Heart right ventricle (tissue), 16 donors: Measurements from ENCODE around the gene RFPL1. TPM values are rescaled to one million over a fixed set of nuclear protein-coding genes. Genes with fewer than 3 reads are reported as not detected.
A peak's percentile ranks its signal among the peaks of the same experiment; 100 is the strongest.

Experiments used
- ATAC-seq, 8 donors: fragments of 200-7000 bp; cut with Tn5 transposase; one replicate each; pipeline ENCODE4 v1.9.1; 2020; ENCODE audit warnings: mild to moderate bottlenecking in 8 of 8, moderate library complexity in 8 of 8, moderate number of reproducible peaks in 1 of 8
- DNase-seq, 2 donors: peaks; one replicate each; pipeline ENCODE4 v3.0.0-alpha.2; 2020
- H3K27ac ChIP-seq, 10 donors: fragments of 200-600 bp; sonication (generic) in 2 of 10; one replicate each; pipeline versions ENCODE4 v1.5.0 to v1.8.0; 2020 to 2022; ENCODE audit warnings: mild to moderate bottlenecking in 3 of 10
- H3K27me3 ChIP-seq, 7 donors: fragments of 200-600 bp; one replicate each; pipeline ENCODE4 v1.8.0; 2021 to 2022; ENCODE audit warnings: mild to moderate bottlenecking in 2 of 7
- H3K36me3 ChIP-seq, 9 donors: fragments of 200-600 bp; sonication (generic) in 1 of 9; one replicate each; pipeline versions ENCODE4 v1.5.0 to v1.8.0; 2020 to 2022; ENCODE audit warnings: mild to moderate bottlenecking in 2 of 9
- H3K4me1 ChIP-seq, 9 donors: fragments of 200-600 bp; sonication (generic) in 1 of 9; one replicate each; pipeline versions ENCODE4 v1.5.0 to v1.8.0; 2020 to 2022; ENCODE audit warnings: mild to moderate bottlenecking in 4 of 9
- H3K4me3 ChIP-seq, 10 donors: fragments of 200-600 bp; sonication (generic) in 2 of 10; one replicate each; pipeline versions ENCODE4 v1.5.0 to v1.8.0; 2020 to 2022; ENCODE audit warnings: mild to moderate bottlenecking in 7 of 10, moderate library complexity in 2 of 10
- H3K9me3 ChIP-seq, 11 donors: fragments of 200-600 bp in 10 of 11; sonication (generic) in 2 of 11; one replicate each; pipeline versions ENCODE4 v1.5.0 to v1.8.0; 2013 to 2022; ENCODE audit warnings: mild to moderate bottlenecking in 2 of 11, control low read depth in 1 of 11, moderate library complexity in 1 of 11
- WGBS, 2 donors: extraction: QIAGEN DNeasy Blood & Tissue Kit; methylation state at CpG; one replicate each; pipeline ENCODE4 v1.1.7; 2013; ENCODE audit warnings: inconsistent platforms in 1 of 2; 5-methylcytosine and 5-hydroxymethylcytosine counted together
- intact Hi-C, 10 donors: fragments of 100-400 bp; cut with DNase I; formaldehyde crosslinking; loops; one replicate each; pipeline versions ENCODE4 v1.11.1 to v1.14.2; 2022
- polyA plus RNA-seq, 2 donors: library from polyadenylated mRNA; stranded (reverse); fragments of 200-250 nt; gene quantifications; one replicate each; pipeline ENCODE4 v1.2.3, GENCODE V29; 2013
- total RNA-seq, 10 donors: library from RNA; stranded (reverse); fragmentation: NEBNext Ultra II Directional in 3 of 10; extraction: Animal tissue kit (Norgen Biotek cat#: 25700) in 3 of 10; gene quantifications; one replicate each; pipeline versions ENCODE4 v1.2.1 to v1.2.4, GENCODE V29; 2021 to 2023
- TF ChIP-seq, protein P1 (sequence below), 9 donors: fragments of 200-600 bp; sonication (generic) in 2 of 9; IDR thresholded peaks; one replicate each; pipeline versions ENCODE4 v1.5.0 to v1.8.0; 2021 to 2022; ENCODE audit warnings: antibody characterized with exemption in 9 of 9, mild to moderate bottlenecking in 5 of 9, moderate library complexity in 1 of 9
- donor health status: Arrhythmogenic right ventricular cardiomyopathy.
- donor health status: ischemic (EF 13 %, LVEDD 7.1; RV severe dilation, severe dysfunction).
- donor health status: healthy with polysubstance abuse.
- donor health status: DM: no; HTN: yes; CAD: no.
- donor health status: DM: no; HTN: no; CAD: no.
- donor health status: ischemic (EF 25% LVEDD 6.9; RV normal size, moderate dysfunction).
- donor health status: ischemic (EF 25% LVEDD 5.7; RV mildly dilated, moderate dysfunction).
- donor health status: healthy.
- donor health status: DM: yes; HTN: yes; CAD: no.
- donor health status: Ischemic cardiomyopathy.
- donor health status: ischemic (EF 35%, LVEDD 5.7; RV mildly dilated, moderate dysfunction).
- donor health status: nonischemic (EF 11% LVEDD 7.7; RV severe dilation, severe dysfunction).
- donor health status: DM: yes; HTN: yes; CAD: no.
- donor health status: PGD.
- donor health status: ischemic (EF 29% LVEDD 5.4; RV normal size, mild dysfunction).
- donor health status: nonischemic (EF 23%, LVEDD 6.1; RV moderate dilation, normal function).

RFPL1 gene
- total and polyA plus RNA-seq, 12 donors = not detected

- Histone ChIP-seq H3K36me3 (no peaks in the 10 kb centered on the region), H3K9me3 (no peaks in the 10 kb centered on the region), H3K4me1 (peaks cover 0 to 12% (median 8%) of the 10 kb centered on the region in 9 donors), H3K27me3 (peaks cover 0 to 83% (median 51%) of the 10 kb centered on the region in 7 donors), H3K27ac (no peak overlapping the region), H3K4me3 (no peak overlapping the region)
- 68 to 72% methylated on average over 5 of the region's 5 CpGs for WGBS, 2 donors
- TF ChIP-seq, protein P1, sequence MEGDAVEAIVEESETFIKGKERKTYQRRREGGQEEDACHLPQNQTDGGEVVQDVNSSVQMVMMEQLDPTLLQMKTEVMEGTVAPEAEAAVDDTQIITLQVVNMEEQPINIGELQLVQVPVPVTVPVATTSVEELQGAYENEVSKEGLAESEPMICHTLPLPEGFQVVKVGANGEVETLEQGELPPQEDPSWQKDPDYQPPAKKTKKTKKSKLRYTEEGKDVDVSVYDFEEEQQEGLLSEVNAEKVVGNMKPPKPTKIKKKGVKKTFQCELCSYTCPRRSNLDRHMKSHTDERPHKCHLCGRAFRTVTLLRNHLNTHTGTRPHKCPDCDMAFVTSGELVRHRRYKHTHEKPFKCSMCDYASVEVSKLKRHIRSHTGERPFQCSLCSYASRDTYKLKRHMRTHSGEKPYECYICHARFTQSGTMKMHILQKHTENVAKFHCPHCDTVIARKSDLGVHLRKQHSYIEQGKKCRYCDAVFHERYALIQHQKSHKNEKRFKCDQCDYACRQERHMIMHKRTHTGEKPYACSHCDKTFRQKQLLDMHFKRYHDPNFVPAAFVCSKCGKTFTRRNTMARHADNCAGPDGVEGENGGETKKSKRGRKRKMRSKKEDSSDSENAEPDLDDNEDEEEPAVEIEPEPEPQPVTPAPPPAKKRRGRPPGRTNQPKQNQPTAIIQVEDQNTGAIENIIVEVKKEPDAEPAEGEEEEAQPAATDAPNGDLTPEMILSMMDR (IDR thresholded peaks at IDR 0.05) = no peak
- no peak for ATAC-seq
- DNase-seq = no peak
- intact Hi-C loops = no loop called here
Measured at GRCh38 chr22:29473001-29473400, 34.6 kb downstream of the RFPL1 start.

- H3K36me3 ChIP-seq = no peaks in the 10 kb centered on the region
- DNase-seq (no peak), ATAC-seq (no peak)
- TF ChIP-seq, protein P1 (IDR thresholded peaks at IDR 0.05) = no peak
- no peak overlapping the region for H3K27ac ChIP-seq
- H3K9me3 ChIP-seq = no peaks in the 10 kb centered on the region
- peaks cover 8 to 95% (median 60%) of the 10 kb centered on the region in 7 donors for H3K27me3 ChIP-seq
- no peak overlapping the region for H3K4me3 ChIP-seq
- H3K4me1 ChIP-seq = peaks cover 1 to 23% (median 9%) of the 10 kb centered on the region in 9 donors
- intact Hi-C loops = no loop called here
- 73 to 83% methylated on average over 8 of the region's 8 CpGs for WGBS, 2 donors
Measured at GRCh38 chr22:29475550-29475949, 37.2 kb downstream of the RFPL1 start.

DNA sequence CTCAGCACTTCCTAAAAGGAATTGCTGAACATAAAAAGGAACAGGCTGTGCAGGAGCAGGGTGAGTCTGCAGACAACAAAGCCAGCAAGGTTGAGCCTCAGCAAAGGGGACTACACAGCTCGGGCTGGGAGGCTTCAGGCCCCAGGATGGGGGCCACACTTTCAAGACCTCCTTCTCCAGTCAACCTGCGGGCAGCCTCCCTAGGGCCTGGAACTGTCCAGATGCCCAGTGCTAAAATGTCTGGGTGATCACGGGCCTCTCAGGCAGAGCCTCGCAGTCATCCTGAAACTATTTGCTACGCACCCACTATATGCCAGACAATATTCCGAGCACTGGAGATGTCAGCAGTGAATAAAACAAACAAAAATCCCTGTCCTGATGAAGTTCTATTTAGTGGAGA, 37.7 kb downstream of the RFPL1 start:
- Histone ChIP-seq H3K4me1 (peaks cover 1 to 24% (median 14%) of the 10 kb centered on the region in 9 donors), H3K27ac (no peak overlapping the region), H3K4me3 (no peak overlapping the region), H3K9me3 (no peaks in the 10 kb centered on the region), H3K27me3 (peaks cover 13 to 95% (median 60%) of the 10 kb centered on the region in 7 donors), H3K36me3 (no peaks in the 10 kb centered on the region)
- ATAC-seq (no peak), DNase-seq (no peak)
- intact Hi-C loops = no loop called here
- WGBS, 2 donors = 35 to 52% methylated on average over 6 of the region's 6 CpGs
- TF ChIP-seq, protein P1 (IDR thresholded peaks at IDR 0.05) = no peak

- DNase-seq (no peak), ATAC-seq (no peak)
- Histone ChIP-seq H3K27me3 (peaks cover 19 to 96% (median 74%) of the 10 kb centered on the region in 7 donors), H3K27ac (no peak overlapping the region), H3K36me3 (no peaks in the 10 kb centered on the region), H3K4me1 (peaks cover 2 to 27% (median 14%) of the 10 kb centered on the region in 9 donors), H3K4me3 (peak overlapping the region in 1 of 10 donors; percentile 14), H3K9me3 (no peaks in the 10 kb centered on the region)
- TF ChIP-seq, protein P1 (IDR thresholded peaks at IDR 0.05) = no peak
- 18 to 22% methylated on average over 4 of the region's 4 CpGs for WGBS, 2 donors
- intact Hi-C loops = no loop called here
Measured at GRCh38 chr22:29477723-29478318, 39.4 kb downstream of the RFPL1 start.
